HL-60 (cell line): ENCODE measurements around the gene EPHA2.

Source experiments
- DNase-seq, 2 experiments: peaks; one replicate each; pipeline ENCODE4 v3.0.0-alpha.2; 2010 to 2020; ENCODE audit warnings: low read depth in 1 of 2, low spot score in 1 of 2
- H3K27ac ChIP-seq: fragments of 250-450 bp; sonication (Bioruptor Pico); replicated peaks from 2 replicates; pipeline ENCODE4 v1.5.1; 2020; ENCODE audit warnings: mild to moderate bottlenecking, moderate library complexity
- H3K27me3 ChIP-seq: fragments of 250-450 bp; sonication (Bioruptor Pico); 2 replicates; pipeline ENCODE4 v1.5.1; 2021; ENCODE audit warnings: mild to moderate bottlenecking, moderate library complexity; ENCODE audit not compliant: insufficient read depth, poor library complexity, severe bottlenecking
- H3K4me3 ChIP-seq: replicated peaks from 2 replicates; pipeline ENCODE4 v1.5.1; 2011; ENCODE audit warnings: mild to moderate bottlenecking, control low read depth, low read length; ENCODE audit not compliant: insufficient read depth
- CTCF ChIP-seq: IDR thresholded peaks from one replicate; pipeline ENCODE4 v1.5.1; 2011; ENCODE audit warnings: low read length, control low read depth, inconsistent platforms; ENCODE audit not compliant: insufficient read depth
- GABPA ChIP-seq: IDR thresholded peaks from 2 replicates; pipeline ENCODE4 v1.6.1; 2012; ENCODE audit warnings: low read depth
- POLR2AphosphoS5 ChIP-seq: IDR thresholded peaks from 2 replicates; pipeline ENCODE4 v1.6.1; 2012; ENCODE audit warnings: low read depth
- REST ChIP-seq: IDR thresholded peaks from 2 replicates; pipeline ENCODE4 v1.6.1; 2012; ENCODE audit warnings: low read depth; ENCODE audit not compliant: insufficient replicate concordance
- SPI1 ChIP-seq: IDR thresholded peaks from 2 replicates; pipeline ENCODE4 v1.6.1; 2012; ENCODE audit warnings: low read depth, mild to moderate bottlenecking, borderline replicate concordance

EPHA2 gene

GRCh38 chr1:16152481-16153087 is 3.3 kb downstream of the EPHA2 start:
- no peak overlapping the region for H3K4me3 ChIP-seq
- no peak overlapping the region for H3K27ac ChIP-seq
- no peak for TF ChIP-seq SPI1
- TF ChIP-seq CTCF: no peak
- TF ChIP-seq POLR2AphosphoS5: no peak
- no peak for TF ChIP-seq REST
- TF ChIP-seq GABPA: no peak
- DNase-seq: no peak
- H3K27me3 ChIP-seq: peaks cover 28% of the 10 kb centered on the region

GRCh38 chr1:16151995-16152384 is 3.9 kb downstream of the EPHA2 start:
- no peak overlapping the region for H3K27ac ChIP-seq
- TF ChIP-seq SPI1 (no peak), CTCF (no peak), REST (no peak), POLR2AphosphoS5 (no peak), GABPA (no peak)
- H3K4me3 ChIP-seq: no peak overlapping the region
- H3K27me3 ChIP-seq: peaks cover 32% of the 10 kb centered on the region
- no peak for DNase-seq

- peak in 1 of 2 experiments; percentile 34 for DNase-seq
- Histone ChIP-seq H3K4me3 (no peak overlapping the region), H3K27me3 (peaks cover 26% of the 10 kb centered on the region), H3K27ac (no peak overlapping the region)
- TF ChIP-seq GABPA: no peak
- TF ChIP-seq CTCF: no peak
- no peak for TF ChIP-seq POLR2AphosphoS5
- TF ChIP-seq SPI1: no peak
Observed at GRCh38 chr1:16151196-16151994, 4.5 kb downstream of the EPHA2 start.
